HepG2 (cell line): ENCODE measurements around the gene TTC31. TPM values are rescaled to one million over a fixed set of nuclear protein-coding genes. Genes with fewer than 3 reads are reported as not detected.

ENCODE experiments used
- ATF3 ChIP-seq: sonication (generic); formaldehyde crosslinking; IDR thresholded peaks from 2 replicates; pipeline ENCODE4 v1.4.0; 2020; ENCODE audit warnings: missing genetic modification reagents
- CENPT ChIP-seq: sonication (generic); formaldehyde crosslinking; IDR thresholded peaks from 2 replicates; pipeline ENCODE4 v1.8.0; 2022; ENCODE audit warnings: low read depth, mild to moderate bottlenecking, moderate library complexity, missing genetic modification reagents
- EED ChIP-seq: sonication (generic); formaldehyde crosslinking; IDR thresholded peaks from 2 replicates; pipeline ENCODE4 v1.5.0; 2020; ENCODE audit warnings: mild to moderate bottlenecking, missing genetic modification reagents
- HOXA3 ChIP-seq: sonication (generic); formaldehyde crosslinking; IDR thresholded peaks from 2 replicates; pipeline ENCODE4 v1.5.0; 2020; ENCODE audit warnings: missing genetic modification reagents
- MIER2 ChIP-seq: IDR thresholded peaks from 2 replicates; pipeline ENCODE4 v1.6.1; 2016; ENCODE audit warnings: missing biosample characterization, missing genetic modification reagents
- NFE2 ChIP-seq: sonication (generic); formaldehyde crosslinking; IDR thresholded peaks from 2 replicates; pipeline ENCODE4 v1.4.0; 2020; ENCODE audit warnings: missing genetic modification reagents
- NFRKB ChIP-seq: fragments of 450-650 bp; IDR thresholded peaks from 2 replicates; pipeline ENCODE4 v1.6.1; 2017
- PCBP1 ChIP-seq: fragments of 200-400 bp; formaldehyde crosslinking; IDR thresholded peaks from 2 replicates; pipeline ENCODE4 v1.6.1; 2017; ENCODE audit warnings: mild to moderate bottlenecking, low read depth, low read length, borderline replicate concordance
- PRDM10 ChIP-seq: sonication (generic); formaldehyde crosslinking; IDR thresholded peaks from 2 replicates; pipeline ENCODE4 v1.4.0; 2020; ENCODE audit warnings: low read depth, missing genetic modification reagents
- SPEN ChIP-seq: sonication (generic); formaldehyde crosslinking; IDR thresholded peaks from 2 replicates; pipeline ENCODE4 v1.5.1; 2020; ENCODE audit warnings: low read depth, mild to moderate bottlenecking, missing genetic modification reagents
- SUZ12 ChIP-seq: fragments of 150-350 bp; IDR thresholded peaks from 2 replicates; pipeline ENCODE4 v1.6.1; 2014; ENCODE audit warnings: low read depth, low read length
- TBP ChIP-seq: sonication (generic); formaldehyde crosslinking; IDR thresholded peaks from 2 replicates; pipeline ENCODE4 v1.5.0; 2020; ENCODE audit warnings: missing genetic modification reagents
- U2AF2 ChIP-seq: fragments of 200-400 bp; formaldehyde crosslinking; IDR thresholded peaks from 2 replicates; pipeline ENCODE4 v1.6.1; 2017; ENCODE audit warnings: low read depth, mild to moderate bottlenecking, low read length
- ZBTB33 ChIP-seq: sonication (generic); formaldehyde crosslinking; IDR thresholded peaks from 2 replicates; pipeline ENCODE4 v1.4.0; 2020; ENCODE audit warnings: missing genetic modification reagents
- ZBTB42 ChIP-seq: sonication (generic); formaldehyde crosslinking; IDR thresholded peaks from 2 replicates; pipeline ENCODE4 v1.5.0; 2020; ENCODE audit warnings: mild to moderate bottlenecking, missing genetic modification reagents
- ZEB1 ChIP-seq: IDR thresholded peaks from 2 replicates; pipeline ENCODE4 v1.6.1; 2012; ENCODE audit warnings: mild to moderate bottlenecking, low read depth, inconsistent platforms; ENCODE audit not compliant: insufficient replicate concordance
- ZFP41 ChIP-seq: sonication (generic); formaldehyde crosslinking; IDR thresholded peaks from 2 replicates; pipeline ENCODE4 v1.4.0; 2020; ENCODE audit warnings: mild to moderate bottlenecking, missing genetic modification reagents, borderline replicate concordance
- ZKSCAN1 ChIP-seq: fragments of 150-350 bp; IDR thresholded peaks from 2 replicates; pipeline ENCODE4 v1.6.1; 2014; ENCODE audit warnings: low read length
- ZNF138 ChIP-seq: sonication (generic); formaldehyde crosslinking; IDR thresholded peaks from 2 replicates; pipeline ENCODE4 v1.5.0; 2020; ENCODE audit warnings: mild to moderate bottlenecking, low read depth, missing genetic modification reagents
- ZNF20 ChIP-seq: sonication (generic); formaldehyde crosslinking; IDR thresholded peaks from 2 replicates; pipeline ENCODE4 v1.4.0; 2020; ENCODE audit warnings: mild to moderate bottlenecking, moderate library complexity, missing genetic modification reagents
- ZNF234 ChIP-seq: sonication (generic); formaldehyde crosslinking; conservative IDR thresholded peaks from 2 replicates; pipeline ENCODE4 v1.5.1; 2020; ENCODE audit warnings: mild to moderate bottlenecking, missing genetic modification reagents
- ZNF33B ChIP-seq: sonication (generic); formaldehyde crosslinking; IDR thresholded peaks from 2 replicates; pipeline ENCODE4 v1.5.1; 2020; ENCODE audit warnings: mild to moderate bottlenecking, missing genetic modification reagents
- ZNF678 ChIP-seq: sonication (generic); formaldehyde crosslinking; IDR thresholded peaks from 2 replicates; pipeline ENCODE4 v1.4.0; 2020; ENCODE audit warnings: mild to moderate bottlenecking, missing genetic modification reagents
- ZNF737 ChIP-seq: sonication (generic); formaldehyde crosslinking; IDR thresholded peaks from 2 replicates; pipeline ENCODE4 v1.5.0; 2020; ENCODE audit warnings: missing genetic modification reagents, mild to moderate bottlenecking, borderline replicate concordance
- ZNF776 ChIP-seq: sonication (generic); formaldehyde crosslinking; IDR thresholded peaks from 2 replicates; pipeline ENCODE4 v1.4.0; 2020; ENCODE audit warnings: mild to moderate bottlenecking, missing genetic modification reagents
- polyA plus RNA-seq, 8 experiments: library from polyadenylated mRNA; depleted of rRNA in 3 of 8; stranded (reverse) in 7 of 8; unstranded in 1 of 8; fragments of >200 nt; fragmentation: Illumina TruSeq in 4 of 8; extraction: Trizol in 4 of 8; gene quantifications; 2 replicates each; pipeline versions ENCODE4 v1.2.1 to v1.2.3, GENCODE V29; 2011 to 2016; ENCODE audit warnings: low read depth in 4 of 8, missing spikeins in 1 of 8, mixed read lengths in 1 of 8; ENCODE audit not compliant: insufficient read depth in 1 of 8
- total RNA-seq, 5 experiments: library from RNA; depleted of rRNA; stranded (reverse); fragments of >200 nt; fragmentation: Illumina TruSeq; extraction: Trizol; gene quantifications; 2 replicates each; pipeline ENCODE4 v1.2.3, GENCODE V29; 2016; ENCODE audit warnings: low read depth in 1 of 5
- TF ChIP-seq, protein P1 (sequence below): sonication (generic); formaldehyde crosslinking; IDR thresholded peaks from 2 replicates; pipeline ENCODE4 v1.5.0; 2020; ENCODE audit warnings: missing genetic modification reagents

TTC31 gene
- total and polyA plus RNA-seq, 2 of the 13 experiments (the other 11 are each of a cell fraction or from before 2014, with no cell fraction given) = 28.3 to 39.5 TPM

GRCh38 chr2:74501335-74502071, 18.6 kb downstream of the TTC31 start (continued):
- no peak for TF ChIP-seq U2AF2
- TF ChIP-seq NFE2 (CRISPR knock-in tag) = no peak
- TF ChIP-seq ZEB1 = no peak
- no peak for TF ChIP-seq ZNF20 (CRISPR knock-in tag)
- no peak for TF ChIP-seq ZNF678 (CRISPR knock-in tag)
- TF ChIP-seq ATF3 (CRISPR knock-in tag) = no peak
- no peak for TF ChIP-seq ZNF776 (CRISPR knock-in tag)
- TF ChIP-seq PCBP1 = no peak
- TF ChIP-seq ZFP41 = no peak
- TF ChIP-seq ZNF737 (CRISPR knock-in tag) = no peak
- TF ChIP-seq HOXA3 (CRISPR knock-in tag) = no peak
- TF ChIP-seq NFRKB = no peak
- TF ChIP-seq ZBTB42 = no peak
- TF ChIP-seq TBP (CRISPR knock-in tag) = no peak
- TF ChIP-seq ZBTB33 (CRISPR knock-in tag) = no peak
- no peak for TF ChIP-seq EED (CRISPR knock-in tag)
- no peak for TF ChIP-seq ZKSCAN1
- TF ChIP-seq CENPT = 0 out of 2 replicates have a peak, but pooled peaks have one; percentile 36
- TF ChIP-seq ZNF138 = no peak
- TF ChIP-seq ZNF234 (CRISPR knock-in tag) = no peak
- TF ChIP-seq MIER2 (CRISPR knock-in tag) = 0 out of 2 replicates have a peak, but pooled peaks have one; percentile 49
- TF ChIP-seq ZNF33B (CRISPR knock-in tag) = no peak
- TF ChIP-seq, protein P1, sequence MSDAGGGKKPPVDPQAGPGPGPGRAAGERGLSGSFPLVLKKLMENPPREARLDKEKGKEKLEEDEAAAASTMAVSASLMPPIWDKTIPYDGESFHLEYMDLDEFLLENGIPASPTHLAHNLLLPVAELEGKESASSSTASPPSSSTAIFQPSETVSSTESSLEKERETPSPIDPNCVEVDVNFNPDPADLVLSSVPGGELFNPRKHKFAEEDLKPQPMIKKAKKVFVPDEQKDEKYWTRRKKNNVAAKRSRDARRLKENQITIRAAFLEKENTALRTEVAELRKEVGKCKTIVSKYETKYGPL (CRISPR knock-in tag) = no peak
- no peak for TF ChIP-seq PRDM10 (CRISPR knock-in tag)
- no peak; the same call in 1 of the 2 replicates for TF ChIP-seq SPEN (CRISPR knock-in tag)
- no peak for TF ChIP-seq SUZ12
